OCI-LY7 (cell line): ENCODE results near the gene RSPH9.

Experiments
- CTCF ChIP-seq: fragments of 200-600 bp; sonication (generic); conservative IDR thresholded peaks from 2 replicates; pipeline ENCODE4 v1.5.1; 2014; ENCODE audit warnings: mild to moderate bottlenecking, antibody characterized with exemption, low read length, moderate library complexity, mixed read lengths
- EZH2phosphoT487 ChIP-seq: fragments of 200-600 bp; sonication (generic); IDR thresholded peaks from 2 replicates; pipeline ENCODE4 v1.6.1; 2018; ENCODE audit warnings: low read depth, borderline replicate concordance, mild to moderate bottlenecking, mixed run types, antibody characterized with exemption, low read length, moderate library complexity, mixed read lengths

- no peak for TF ChIP-seq CTCF
- TF ChIP-seq EZH2phosphoT487 = no peak
Measured at GRCh38 chr6:43697421-43697820, 52.6 kb downstream of the RSPH9 start.
